Transverse colon (tissue), 4 donors: ENCODE data around the gene AP2S1. TPM values are rescaled to one million over a fixed set of nuclear protein-coding genes. Genes with fewer than 3 reads are reported as not detected.

ENCODE experiments used
- DNase-seq: peaks from one replicate; pipeline ENCODE4 v3.0.0-alpha.2; 2019
- H3K27ac ChIP-seq, 4 donors: fragments of 200-600 bp; sonication (generic); 2 replicates each; pipeline ENCODE4 v1.5.1; 2016 to 2018; ENCODE audit warnings: inconsistent platforms in 4 of 4
- H3K27me3 ChIP-seq: fragments of 200-600 bp; sonication (generic); 2 replicates; pipeline ENCODE4 v1.5.1; 2017; ENCODE audit warnings: inconsistent platforms
- H3K36me3 ChIP-seq, 4 donors: fragments of 200-600 bp; sonication (generic); 2 replicates each; pipeline ENCODE4 v1.5.1; 2017 to 2019; ENCODE audit warnings: inconsistent platforms in 4 of 4
- H3K4me1 ChIP-seq, 4 donors: fragments of 200-600 bp; sonication (generic); 2 replicates each; pipeline ENCODE4 v1.5.1; 2017 to 2020; ENCODE audit warnings: inconsistent platforms in 4 of 4
- H3K4me3 ChIP-seq, 4 donors: fragments of 200-600 bp; sonication (generic); 1 replicate in 1 of 4; 2 replicates in 3 of 4; pipeline versions ENCODE4 v1.5.1 to v1.6.1; 2017 to 2019; ENCODE audit warnings: inconsistent platforms in 4 of 4
- H3K9me3 ChIP-seq, 2 donors: fragments of 200-600 bp; sonication (generic); 2 replicates each; pipeline ENCODE4 v1.5.1; 2017 to 2019; ENCODE audit warnings: inconsistent platforms in 2 of 2
- CTCF ChIP-seq, 5 experiments: fragments of 200-600 bp in 3 of 5; fragments of 450-650 bp in 2 of 5; sonication (generic) in 3 of 5; IDR thresholded peaks; 1 replicate in 2 of 5; 2 replicates in 3 of 5; pipeline ENCODE4 v1.5.1; 2016 to 2017; ENCODE audit warnings: antibody characterized with exemption in 5 of 5, inconsistent platforms in 3 of 5, mild to moderate bottlenecking in 2 of 5, moderate library complexity in 1 of 5
- EP300 ChIP-seq: sonication (generic); formaldehyde crosslinking; IDR thresholded peaks from one replicate; pipeline ENCODE4 v1.6.1; 2017; ENCODE audit warnings: antibody characterized with exemption, low read depth
- POLR2A ChIP-seq: fragments of 450-650 bp; IDR thresholded peaks from one replicate; pipeline ENCODE4 v1.6.1; 2016; ENCODE audit warnings: antibody characterized with exemption, mild to moderate bottlenecking, moderate library complexity
- POLR2AphosphoS5 ChIP-seq, 3 donors: sonication (generic); formaldehyde crosslinking; IDR thresholded peaks; one replicate each; pipeline ENCODE4 v1.6.1; 2016; ENCODE audit warnings: antibody characterized with exemption in 3 of 3
- WGBS, 2 donors: methylation state at CpG; one replicate each; pipeline ENCODE4 v1.1.5; 2018; ENCODE audit warnings: low coverage in 1 of 2; 5-methylcytosine and 5-hydroxymethylcytosine counted together
- in situ Hi-C, 4 donors: fragments of 200-750 bp; cut with MboI; loops; one replicate each; pipeline versions ENCODE4 v1.15.0 to v1.15.1; 2017; ENCODE audit warnings: low sequenced_read_pairs in 3 of 4, low pct_ligation_motif_present in 1 of 4, low pct_unique_long_range_greater_than_20kb in 1 of 4
- intact Hi-C: fragments of 100-400 bp; cut with DNase I; formaldehyde crosslinking; loops from one replicate; pipeline ENCODE4 v1.15.1; 2023; ENCODE audit warnings: low total_unique reads
- small RNA-seq, 4 donors: library from RNA; depleted of rRNA; stranded (forward); fragments of <200 nt; gene quantifications; one replicate each; pipeline ENCODE3, GENCODE V24; 2016
- total RNA-seq, 4 donors: library from RNA; depleted of rRNA; stranded (reverse); fragments of >200 nt; gene quantifications; one replicate each; pipeline ENCODE4 v1.1.0, GENCODE V29; 2016

AP2S1 gene
- total RNA-seq, 4 donors from 2014 or later = 50.1 to 96.9 (median 61.2) TPM

GRCh38 chr19:46791944-46792343 is 58.7 kb downstream of the AP2S1 start:
- WGBS, 2 donors = 58 to 91% methylated on average over 2 to 5 of the region's 5 CpGs
- H3K36me3 ChIP-seq = no peaks in the 10 kb centered on the region
- DNase-seq = no peak
- no peak overlapping the region for H3K27ac ChIP-seq
- no peaks in the 10 kb centered on the region for H3K27me3 ChIP-seq
- no peak overlapping the region for H3K4me3 ChIP-seq
- in situ Hi-C loops = no loop called here
- no peaks in the 10 kb centered on the region for H3K9me3 ChIP-seq
- peaks cover 0 to 6% (median 4%) of the 10 kb centered on the region in 4 donors for H3K4me1 ChIP-seq
- TF ChIP-seq POLR2AphosphoS5 (IDR thresholded peaks at IDR 0.05) = no peak
- no peak for TF ChIP-seq POLR2A
- TF ChIP-seq EP300 = no peak
- TF ChIP-seq CTCF (IDR thresholded peaks at IDR 0.05) = no peak
- intact Hi-C loops = no loop called here

GRCh38 chr19:46789371-46789770 is 61.3 kb downstream of the AP2S1 start:
- TF ChIP-seq POLR2A (no peak), EP300 (no peak), CTCF (IDR thresholded peaks at IDR 0.05) (no peak), POLR2AphosphoS5 (IDR thresholded peaks at IDR 0.05) (no peak)
- Histone ChIP-seq H3K27me3 (no peaks in the 10 kb centered on the region), H3K27ac (no peak overlapping the region), H3K4me3 (no peak overlapping the region), H3K9me3 (no peaks in the 10 kb centered on the region), H3K36me3 (no peaks in the 10 kb centered on the region), H3K4me1 (peaks cover 2 to 29% (median 23%) of the 10 kb centered on the region in 4 donors)
- intact Hi-C loops (no loop called here), in situ Hi-C loops (no loop called here)
- no peak for DNase-seq
- 90% methylated on average over 8 of the region's 8 CpGs; no CpG with 5 or more reads in 1 of the 2 donors for WGBS, 2 donors

GRCh38 chr19:46788968-46789338 is 61.7 kb downstream of the AP2S1 start:
- intact Hi-C loops = no loop called here
- in situ Hi-C loops = no loop called here
- 55 to 71% methylated on average over 6 to 9 of the region's 9 CpGs for WGBS, 2 donors
- peak overlapping the region; percentile 93 to 96 (median 95) for H3K27ac ChIP-seq
- H3K9me3 ChIP-seq = no peaks in the 10 kb centered on the region
- H3K27me3 ChIP-seq = no peaks in the 10 kb centered on the region
- TF ChIP-seq POLR2AphosphoS5 (IDR thresholded peaks at IDR 0.05) = no peak
- no peak for TF ChIP-seq POLR2A
- no peak for TF ChIP-seq EP300
- no peak for TF ChIP-seq CTCF (IDR thresholded peaks at IDR 0.05)
- H3K4me3 ChIP-seq = peak overlapping the region in 1 of 4 donors; percentile 87
- no peaks in the 10 kb centered on the region for H3K36me3 ChIP-seq
- peaks cover 2 to 33% (median 27%) of the 10 kb centered on the region in 4 donors for H3K4me1 ChIP-seq
- no peak for DNase-seq

- peaks cover 2 to 38% (median 30%) of the 10 kb centered on the region in 4 donors for H3K4me1 ChIP-seq
- TF ChIP-seq POLR2A (peak; percentile 99), EP300 (no peak), POLR2AphosphoS5 (IDR thresholded peaks at IDR 0.05) (peak; percentile 98 to 100 (median 99)), CTCF (IDR thresholded peaks at IDR 0.05) (no peak)
- peak within 1 kb of the TSS; percentile 36 to 87 (median 80) for H3K4me3 ChIP-seq
- in situ Hi-C loops (no loop called here), intact Hi-C loops (no loop called here)
- 0 to 2% methylated on average over 1 to 46 of the region's 46 CpGs for WGBS, 2 donors
- no peaks in the 10 kb centered on the region for H3K9me3 ChIP-seq
- no peaks in the 10 kb centered on the region for H3K36me3 ChIP-seq
- H3K27ac ChIP-seq = peak within 1 kb of the TSS; percentile 93 to 96 (median 95)
- H3K27me3 ChIP-seq = no peaks in the 10 kb centered on the region
- peak; percentile 98 for DNase-seq
Measured at GRCh38 chr19:46788262-46788967, 62.2 kb downstream of the AP2S1 start, which contains the start of gene SLC1A5. TSS of gene SLC1A5 (minus strand) at chr19:46788594. CDS start at chr19:46787965, 629 bp downstream.

Small RNA genes within 50 kb of the gene (small RNA-seq; reads per million reads assigned to genes)
- gene AC008622.3 (0 reads per million in 4 donors), gene HNRNPMP2 (0 reads per million in 4 donors)

Other genes with a start within 250 kb of the AP2S1 start
- 100 to 1,000 TPM; 160 to 923 (median 194) TPM for gene CALM3, start 249.5 kb downstream of the AP2S1 start, total RNA-seq
- 1 to 10 TPM in 2 of 4 donors, under 1 TPM in 1, not detected in 1; 0.55 to 2.4 (median 2.2) TPM for gene PTGIR, start 225.8 kb downstream of the AP2S1 start, total RNA-seq
- not detected for gene GNG8, start 214.6 kb downstream of the AP2S1 start, total RNA-seq
- 10 to 100 TPM in 1 of 4 donors, 1 to 10 TPM in 3; 5.3 to 27.1 (median 7.5) TPM for gene DACT3, start 189.7 kb downstream of the AP2S1 start, total RNA-seq
- gene PRKD2, start 133.7 kb downstream of the AP2S1 start, total RNA-seq = 100 to 1,000 TPM in 1 of 4 donors, 10 to 100 TPM in 3; 40.1 to 201 (median 53.5) TPM
- 10 to 100 TPM in 3 of 4 donors, 1 to 10 TPM in 1; 9.7 to 16.1 (median 11.8) TPM for gene FKRP, start 104.8 kb downstream of the AP2S1 start, total RNA-seq
- 100 to 1,000 TPM in 3 of 4 donors, 10 to 100 TPM in 1; 81.6 to 306 (median 174) TPM for gene STRN4, start 104.4 kb downstream of the AP2S1 start, total RNA-seq
- 100 to 1,000 TPM in 1 of 4 donors, 10 to 100 TPM in 3; 19.8 to 104 (median 91.4) TPM for gene SLC1A5, start 62.3 kb downstream of the AP2S1 start, total RNA-seq
- gene ARHGAP35, start 10.2 kb upstream of the AP2S1 start, total RNA-seq = 100 to 1,000 TPM in 2 of 4 donors, 10 to 100 TPM in 2; 77.1 to 159 (median 98.4) TPM
- under 1 TPM in 2 of 4 donors, not detected in 2; 0.55 to 0.79 TPM for gene NPAS1, start 169.0 kb upstream of the AP2S1 start, total RNA-seq
- gene TMEM160, start 197.8 kb upstream of the AP2S1 start, total RNA-seq = 10 to 100 TPM in 3 of 4 donors, 1 to 10 TPM in 1; 8.0 to 48.7 (median 32.5) TPM